Germinal center (tissue), 1 donor: Measurements from ENCODE around the gene NR2E3.

Experiments
- DNase-seq: peaks from one replicate; pipeline ENCODE4 v3.0.0; 2012; ENCODE audit warnings: mixed read lengths, low spot score

Gene NR2E3

DNA sequence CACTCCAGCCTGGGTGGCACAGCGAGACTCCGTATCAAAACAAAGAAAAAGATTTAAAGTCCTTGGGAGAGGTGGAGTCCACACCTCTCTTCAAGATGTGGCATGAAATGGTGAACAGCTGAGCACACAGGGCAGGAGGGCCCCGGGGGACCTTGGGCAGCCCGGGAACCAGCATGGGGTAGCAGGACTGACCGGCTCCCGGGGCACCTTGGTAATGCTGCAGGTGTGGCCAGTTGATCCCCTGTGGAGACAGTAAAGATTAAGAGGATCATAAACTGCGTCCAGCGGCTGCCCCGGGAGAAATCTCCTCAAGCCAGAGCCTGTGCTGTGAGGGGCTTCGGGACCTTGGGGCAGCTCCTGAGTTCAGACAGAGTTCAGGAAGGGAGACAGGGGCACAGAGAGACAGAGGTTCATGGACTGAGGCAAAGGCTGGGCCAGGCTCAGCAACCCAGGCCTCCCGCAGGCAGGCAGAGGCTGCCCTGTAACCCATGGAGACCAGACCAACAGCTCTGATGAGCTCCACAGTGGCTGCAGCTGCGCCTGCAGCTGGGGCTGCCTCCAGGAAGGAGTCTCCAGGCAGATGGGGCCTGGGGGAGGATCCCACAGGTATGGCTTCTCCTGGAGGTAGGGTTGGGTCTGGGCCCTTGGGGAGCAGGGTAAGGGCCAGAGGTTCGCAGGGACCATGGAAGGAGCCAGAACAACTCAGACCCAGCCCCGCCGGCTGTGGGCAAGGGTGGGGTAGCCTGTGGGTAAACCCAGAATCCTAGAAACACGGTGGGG is at the start of gene NR2E3:
NR2E3 (plus strand) TSS at position 299 of the 780 bp plus-strand sequence; CDS start at position 489, 190 bp downstream.
- no peak for DNase-seq

DNA sequence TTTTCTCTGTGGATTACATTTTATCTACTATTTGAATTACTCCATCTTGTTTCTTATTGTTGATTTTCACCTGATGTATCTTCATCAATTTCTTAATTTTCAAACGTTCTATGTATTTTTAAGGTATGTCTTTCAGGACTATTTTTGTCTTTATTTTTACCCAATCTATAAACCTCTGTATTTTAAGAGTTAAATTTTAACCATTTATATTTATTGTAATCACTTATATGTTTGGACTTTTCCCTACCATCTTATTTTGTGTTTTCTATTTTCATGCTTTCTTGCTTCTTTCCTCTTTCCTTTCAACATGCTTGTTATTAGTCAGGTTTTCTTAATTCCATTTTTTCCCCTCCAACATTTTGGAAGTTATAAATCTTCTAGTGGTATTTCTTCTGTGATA is 49.5 kb upstream of the NR2E3 start:
- DNase-seq: no peak

DNA sequence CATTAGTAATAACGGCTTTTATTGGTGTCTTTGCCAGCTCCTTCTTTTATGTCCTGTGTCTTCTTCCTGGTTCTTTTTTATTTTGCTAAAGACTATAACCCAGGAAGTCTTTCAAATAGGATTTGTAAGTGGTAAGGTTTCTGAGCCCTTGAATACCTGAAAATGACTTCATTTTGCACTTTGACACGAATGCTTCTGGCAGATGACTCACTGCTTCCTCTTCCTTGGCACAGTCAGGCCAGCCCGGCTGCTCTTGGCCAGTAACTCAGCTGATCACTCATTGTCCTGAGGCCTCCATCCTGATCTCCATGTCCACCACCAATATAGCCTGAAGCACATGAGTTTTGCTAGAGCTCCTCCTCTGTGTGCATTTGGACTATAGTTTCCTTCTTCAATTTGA is 48.7 kb upstream of the NR2E3 start:
- DNase-seq: no peak

DNA sequence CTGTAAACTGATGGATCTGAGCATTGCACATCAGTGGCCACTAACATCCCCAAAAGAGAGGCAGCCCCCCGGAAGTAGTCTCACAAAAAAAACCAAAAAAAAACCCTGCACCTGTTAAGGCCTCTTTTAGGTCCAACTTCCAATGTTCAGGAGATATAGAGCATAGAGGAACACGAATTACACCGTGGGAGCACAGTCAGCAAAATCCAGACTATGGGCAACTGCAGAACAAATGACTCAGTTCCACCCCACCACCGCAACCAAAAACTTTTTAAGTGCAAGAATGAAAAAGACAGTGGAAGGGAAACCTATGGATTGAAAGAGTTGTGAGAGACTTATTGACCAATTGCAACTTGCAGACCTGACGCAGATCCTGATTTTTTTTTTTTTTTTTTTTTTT is 42.2 kb upstream of the NR2E3 start:
- DNase-seq: no peak

DNA sequence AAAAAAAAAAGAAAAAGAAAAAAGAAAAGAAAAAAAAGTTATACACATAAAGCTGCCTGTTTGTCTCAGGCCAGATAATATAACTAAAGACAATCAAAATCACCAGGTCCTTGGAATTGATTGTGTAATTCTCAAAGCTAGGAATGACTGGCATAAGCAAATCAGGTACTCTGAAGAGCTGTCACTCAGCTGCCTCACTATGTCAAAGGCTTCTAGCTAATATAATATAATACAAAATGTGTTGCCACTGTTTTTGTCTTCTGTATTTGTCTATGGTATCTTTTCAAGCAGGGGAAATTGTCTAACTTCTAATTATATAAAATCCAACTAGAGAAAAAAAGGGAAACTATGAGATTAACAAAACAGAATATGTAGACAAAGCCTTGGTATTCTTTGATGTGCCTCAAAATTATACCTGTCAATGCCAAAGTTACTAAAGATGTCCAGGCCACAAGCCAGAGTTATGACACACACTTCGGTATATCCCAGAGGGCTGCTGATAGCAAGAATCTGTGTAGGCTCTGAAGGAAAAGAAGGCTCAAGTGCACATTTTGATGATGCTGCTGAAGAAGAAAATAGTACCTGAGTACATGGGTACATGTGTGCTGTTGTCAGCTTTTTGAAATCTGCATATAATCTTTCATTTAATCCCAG is 37.0 kb upstream of the NR2E3 start:
- no peak for DNase-seq

DNA sequence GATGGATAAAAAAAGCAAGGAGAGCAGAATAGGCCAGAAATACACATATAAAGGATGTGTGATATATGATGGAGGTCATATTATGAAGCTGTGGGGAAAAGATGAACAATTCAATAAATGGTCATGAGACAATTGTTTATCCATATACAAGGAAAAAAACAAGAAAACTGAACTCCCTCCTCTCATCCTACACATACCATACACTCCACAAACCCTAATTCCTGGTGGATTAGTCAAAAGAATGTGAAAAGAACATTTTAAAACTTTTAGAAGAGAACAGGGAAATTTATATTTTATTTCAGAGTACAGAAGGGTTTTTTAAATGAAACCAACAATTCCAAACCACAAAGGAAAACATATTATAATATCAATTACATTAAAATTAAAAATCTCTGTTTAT is 34.5 kb upstream of the NR2E3 start:
- no peak for DNase-seq

DNA sequence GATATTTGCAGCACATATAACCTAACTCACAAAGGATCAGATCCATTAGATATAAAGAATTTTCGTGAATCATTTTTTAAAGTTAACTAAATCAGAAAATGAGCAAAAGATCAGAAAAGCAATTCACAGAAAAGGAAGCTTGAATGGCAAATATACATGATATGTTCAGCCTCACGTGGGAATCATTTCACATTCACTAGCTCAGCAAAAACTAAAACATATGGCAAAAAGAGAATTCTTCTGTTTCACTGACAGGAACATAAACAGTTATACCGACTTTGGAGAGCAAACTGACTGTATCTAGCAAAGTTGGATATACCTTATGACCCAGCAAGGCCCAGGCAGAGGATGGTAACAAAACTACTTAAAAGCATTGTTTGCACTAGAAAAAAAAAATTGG is 34.0 kb upstream of the NR2E3 start:
- DNase-seq: no peak

DNA sequence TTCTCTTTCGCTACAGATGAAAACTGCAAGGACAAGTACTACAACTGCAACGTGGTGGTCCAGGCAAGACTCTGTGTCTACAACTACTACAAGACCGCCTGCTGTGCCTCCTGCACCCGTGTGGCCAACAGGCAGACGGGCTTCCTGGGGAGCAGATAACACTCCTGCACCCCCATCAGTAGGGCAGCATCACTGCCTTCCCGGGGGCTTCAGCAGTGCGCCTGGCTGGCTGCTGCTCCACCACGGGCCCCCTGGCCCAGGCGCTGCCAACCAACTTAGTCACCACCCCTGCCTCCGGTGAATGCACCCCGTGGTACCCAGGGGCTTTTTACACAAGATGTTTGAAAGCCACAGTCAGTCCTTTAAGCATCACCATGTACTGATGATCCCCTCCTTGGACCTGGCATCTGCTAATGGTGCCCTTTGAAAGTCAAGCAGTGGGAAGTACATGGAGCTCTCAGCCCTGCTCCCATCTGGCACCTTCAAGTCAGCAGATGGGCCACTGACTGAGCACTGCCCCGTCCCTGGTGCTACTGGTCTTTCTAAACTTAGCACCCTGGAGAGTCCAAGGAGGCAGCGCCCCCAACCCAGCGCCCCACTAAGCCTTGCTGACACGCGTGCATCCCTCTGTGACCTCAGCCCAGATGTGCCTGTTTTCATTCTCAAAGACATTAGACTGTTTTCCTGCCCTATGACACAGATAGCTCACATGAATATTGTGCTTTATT is 33.0 kb upstream of the NR2E3 start:
- DNase-seq: no peak

DNA sequence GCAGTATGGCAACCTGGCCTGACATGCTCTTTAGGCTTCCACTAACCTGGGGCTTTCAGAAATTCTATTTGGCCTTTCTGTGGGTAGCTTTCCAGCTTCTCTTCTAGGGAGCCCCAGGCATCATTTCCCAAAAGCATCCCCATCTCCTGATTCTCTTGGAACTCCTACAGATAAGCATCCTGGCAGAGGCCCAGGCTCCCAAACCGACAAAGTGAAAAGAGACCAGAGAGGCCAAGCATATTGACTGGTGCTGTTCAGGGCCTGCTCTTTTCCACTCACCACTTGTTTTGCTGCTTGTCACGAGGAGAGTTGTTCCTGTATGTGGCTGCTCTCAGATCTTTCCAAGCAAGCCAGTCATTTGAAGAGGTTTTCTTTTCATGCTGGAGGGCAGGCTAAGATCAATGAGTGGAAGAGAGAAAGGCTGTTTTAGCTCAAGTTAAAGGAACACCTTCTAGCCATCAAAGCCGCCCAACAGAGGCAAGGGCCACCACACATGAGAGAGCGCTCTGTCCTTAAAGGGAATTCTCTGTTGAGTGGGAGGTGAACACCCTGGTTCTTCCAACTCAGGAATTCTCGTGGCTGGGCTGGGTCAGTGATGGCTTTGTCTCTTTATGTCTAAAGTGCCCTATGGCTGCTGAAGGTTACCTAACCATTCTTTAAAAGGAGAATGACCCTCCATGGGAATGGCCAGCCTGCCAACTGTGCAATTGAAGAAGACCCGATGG is 31.1 kb upstream of the NR2E3 start:
- no peak for DNase-seq

DNA sequence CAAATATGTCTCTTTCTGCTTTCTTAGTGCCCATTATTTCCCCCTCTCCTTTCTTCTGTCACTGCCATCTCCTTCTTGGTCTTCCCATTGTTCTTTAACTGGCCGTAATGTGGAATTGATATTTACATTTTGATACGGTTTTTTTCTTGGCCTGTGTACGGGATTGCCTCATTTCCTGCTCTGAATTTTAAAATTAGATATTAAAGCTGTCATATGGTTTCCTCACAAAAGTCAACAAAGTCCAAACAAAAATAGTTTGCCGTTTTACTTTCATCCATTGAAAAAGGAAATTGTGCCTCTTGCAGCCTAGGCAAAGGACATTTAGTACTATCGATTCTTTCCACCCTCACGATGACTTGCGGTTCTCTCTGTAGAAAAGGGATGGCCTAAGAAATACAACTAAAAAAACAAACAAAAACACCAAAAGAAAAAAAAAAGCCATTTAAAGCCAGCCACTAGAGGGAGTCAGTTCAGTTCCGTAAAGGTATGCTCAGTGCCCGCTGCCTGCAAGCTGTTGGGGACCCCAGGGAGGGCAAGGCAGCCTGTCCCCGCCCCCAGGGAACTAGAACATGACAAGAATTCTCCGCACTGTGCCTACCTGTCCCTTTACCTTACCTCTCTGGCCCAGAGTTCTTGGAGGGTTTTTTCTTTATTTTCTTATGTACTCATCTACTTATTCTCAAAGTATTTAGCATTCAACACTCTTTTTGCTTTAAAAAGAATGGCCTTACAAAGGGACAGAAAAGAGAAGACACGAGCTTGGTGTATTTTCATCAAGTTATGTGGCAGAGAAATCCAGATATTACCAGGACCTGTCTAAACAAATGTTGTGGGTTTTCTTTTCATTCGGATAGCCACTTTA is 30.0 kb upstream of the NR2E3 start:
- DNase-seq: peak; percentile 76

DNA sequence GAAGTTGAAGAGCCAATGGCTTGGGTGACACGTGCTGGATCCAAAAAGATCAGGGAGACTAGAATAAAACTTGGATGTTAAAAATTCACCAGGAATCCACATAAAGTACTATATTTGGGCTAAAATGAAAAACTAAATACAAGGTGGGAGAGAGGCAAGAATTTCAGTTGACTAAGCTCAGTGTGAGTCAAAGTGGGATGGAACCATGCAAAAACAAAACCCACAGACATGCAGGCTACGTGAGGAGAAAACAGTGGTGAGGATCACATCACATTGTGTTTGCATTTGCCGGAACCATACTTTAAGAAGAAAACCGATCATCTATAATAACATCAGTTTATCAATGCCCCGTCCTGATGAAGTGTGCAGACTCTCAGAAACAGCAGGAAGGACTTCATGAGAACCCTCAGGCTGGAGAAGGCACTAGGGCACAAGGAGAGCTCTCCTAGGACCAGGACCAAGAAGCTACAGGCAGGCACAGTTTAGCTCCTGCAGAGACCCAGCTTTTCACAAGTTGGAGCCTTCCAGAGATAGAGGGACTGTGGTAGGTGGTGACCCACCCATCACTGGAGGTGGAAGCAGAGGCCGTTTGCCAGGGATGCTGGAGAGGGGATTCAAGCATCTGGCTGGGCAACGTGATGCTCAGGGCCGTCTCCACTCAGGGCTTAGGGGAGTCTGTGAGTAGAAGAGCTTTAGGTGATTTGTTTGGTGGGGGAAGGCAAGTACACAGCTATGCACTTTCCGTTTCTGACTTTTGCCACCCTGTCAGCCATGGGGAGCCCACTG is 29.0 kb upstream of the NR2E3 start:
- no peak for DNase-seq

DNA sequence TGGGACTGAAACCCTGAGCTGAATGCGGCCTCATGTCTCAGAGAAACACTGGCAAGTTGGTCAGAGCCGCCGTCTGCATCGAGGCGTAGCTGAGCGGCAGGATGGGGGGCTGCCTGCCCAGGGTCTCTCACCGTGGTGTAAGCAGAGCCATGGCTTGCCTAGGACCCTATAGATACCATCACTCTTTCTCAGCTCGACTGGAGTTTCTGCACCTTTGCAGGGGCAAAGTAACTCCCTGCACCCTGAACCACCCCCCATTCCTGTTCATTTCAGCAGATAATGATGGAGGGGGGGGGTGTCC is 28.4 kb upstream of the NR2E3 start:
- DNase-seq: no peak

DNA sequence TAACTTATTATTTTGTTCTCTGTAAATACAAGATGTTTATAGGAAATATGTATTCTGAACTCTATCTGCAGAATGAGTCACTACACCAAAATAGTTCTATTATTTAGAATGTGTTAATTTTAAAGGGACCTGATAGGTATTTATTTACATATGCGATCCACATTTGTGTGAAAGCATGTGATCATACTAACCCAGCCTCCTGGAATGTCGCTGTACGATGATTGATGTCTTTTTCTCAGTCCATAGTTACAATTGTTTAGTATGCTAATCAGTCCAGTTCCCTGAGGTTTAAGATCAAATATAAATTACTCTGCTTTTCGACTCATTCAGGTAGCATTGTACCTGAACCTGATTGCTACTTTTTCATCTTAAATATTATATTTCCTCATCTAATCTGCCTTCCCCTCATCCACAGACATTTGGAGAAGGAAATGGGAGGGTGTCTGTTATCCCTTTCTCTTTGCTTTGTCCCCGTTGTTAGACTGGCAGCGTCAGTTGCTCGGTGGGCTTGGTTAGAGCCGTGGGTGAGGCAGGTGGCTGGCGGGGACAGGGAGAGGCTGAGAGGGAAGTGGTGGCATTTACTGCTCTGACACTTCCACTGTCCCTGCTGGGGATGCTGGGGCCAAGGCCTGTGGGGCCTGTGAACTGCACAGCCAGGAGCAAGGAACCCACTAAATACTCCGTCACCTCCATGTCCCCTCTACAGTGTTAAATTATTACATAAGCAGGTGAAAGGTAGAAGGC is 27.8 kb upstream of the NR2E3 start:
- DNase-seq: no peak

DNA sequence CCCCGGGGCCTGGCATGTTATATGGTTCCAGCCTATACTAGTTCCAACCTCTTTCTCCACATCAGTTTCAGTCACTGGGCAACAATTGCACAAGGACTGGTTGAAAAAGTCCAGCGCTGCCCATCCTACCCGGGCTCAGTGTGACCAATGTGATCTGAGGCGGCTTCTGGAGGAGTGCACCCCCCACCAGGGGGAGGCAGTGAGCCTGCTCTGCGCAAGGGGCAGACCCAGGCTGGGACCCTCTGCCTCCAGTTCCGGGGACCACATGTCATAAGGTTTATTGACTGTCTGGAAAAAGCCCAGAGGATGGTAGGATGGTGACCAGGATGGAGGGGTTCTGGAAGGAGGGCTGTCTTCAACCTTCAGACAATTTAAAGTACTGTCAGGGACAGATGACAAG is 25.6 kb upstream of the NR2E3 start:
- no peak for DNase-seq

DNA sequence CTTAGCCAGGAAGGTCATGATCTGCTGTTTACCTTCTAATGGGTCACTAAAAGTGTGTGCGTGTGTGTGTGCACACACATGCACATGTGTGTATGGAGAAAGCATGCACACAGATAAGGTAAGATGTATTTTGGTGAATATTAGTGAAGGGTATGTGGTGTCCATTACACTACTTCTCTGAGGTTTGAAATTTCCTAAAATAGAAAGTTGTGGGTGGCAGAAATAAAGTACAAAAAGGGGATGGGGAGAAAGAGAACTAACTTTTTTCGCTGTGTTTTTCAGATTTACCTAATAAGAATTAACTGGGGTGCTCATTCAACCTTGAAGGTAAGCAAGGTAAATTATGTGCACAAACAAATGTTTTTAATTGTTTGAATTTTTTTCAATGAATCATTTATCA is 24.4 kb upstream of the NR2E3 start:
- DNase-seq: no peak

DNA sequence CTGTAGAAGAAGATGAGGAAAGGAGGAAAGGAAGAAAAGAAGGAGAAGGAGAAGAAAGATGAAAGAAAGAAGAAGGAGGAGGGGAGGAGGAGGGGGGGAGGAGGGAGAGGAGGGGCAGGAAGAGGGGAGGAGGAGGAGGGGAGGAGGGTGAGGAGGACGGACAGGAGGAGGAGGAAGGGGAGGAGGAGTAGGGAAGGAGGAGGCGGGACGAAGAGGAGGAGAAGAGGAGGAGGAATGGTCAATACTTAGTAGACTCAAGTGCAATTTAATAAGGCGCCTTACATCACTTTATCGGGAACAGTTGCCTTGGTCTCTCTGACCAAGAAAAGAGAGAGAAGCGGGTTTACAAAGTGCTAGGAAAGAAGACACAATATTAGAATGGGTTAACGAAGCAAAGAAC is 23.7 kb upstream of the NR2E3 start:
- DNase-seq: no peak

DNA sequence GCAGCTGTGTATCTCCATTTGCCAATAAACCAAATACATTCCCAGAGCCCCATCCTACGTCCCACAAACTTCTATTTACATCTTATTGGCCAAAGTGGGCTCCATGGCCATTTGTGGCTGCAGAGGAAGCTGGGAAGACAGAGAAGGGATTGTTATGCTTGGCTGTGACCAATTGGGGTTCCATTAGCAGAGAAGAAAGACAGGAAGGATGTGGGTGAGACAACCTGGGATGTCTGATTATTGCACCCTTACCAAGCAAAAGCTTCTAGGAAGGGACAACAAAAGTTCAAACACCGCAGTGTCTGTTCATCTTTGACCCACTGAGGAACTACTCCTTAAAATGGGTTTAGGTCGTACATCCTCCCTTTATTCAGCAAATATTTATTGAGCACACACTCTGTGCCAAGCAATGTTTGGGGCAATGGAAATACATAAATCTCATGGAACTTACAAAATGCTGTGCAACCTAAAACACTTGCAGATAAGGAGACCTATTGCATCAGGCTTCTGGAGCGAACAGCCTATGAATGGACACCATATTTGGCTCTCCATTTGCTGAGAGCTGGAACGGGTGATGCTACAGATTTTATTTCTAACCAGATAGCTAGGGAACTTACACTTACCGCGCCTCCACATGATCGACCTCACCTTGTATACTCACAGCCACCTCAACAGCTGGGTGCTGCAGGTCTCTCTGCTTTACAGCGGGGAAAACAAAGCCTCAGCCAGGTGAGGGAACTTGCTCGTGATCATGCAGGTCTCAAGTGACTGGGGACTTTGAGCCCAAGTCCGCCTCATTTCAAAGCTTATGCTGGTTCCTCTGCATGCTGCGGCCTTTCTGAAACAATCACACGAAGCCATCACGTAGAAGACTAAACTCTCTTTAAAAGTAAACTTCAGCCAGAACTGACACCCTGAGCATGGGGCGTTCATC is 21.4 kb upstream of the NR2E3 start:
- DNase-seq: no peak

DNA sequence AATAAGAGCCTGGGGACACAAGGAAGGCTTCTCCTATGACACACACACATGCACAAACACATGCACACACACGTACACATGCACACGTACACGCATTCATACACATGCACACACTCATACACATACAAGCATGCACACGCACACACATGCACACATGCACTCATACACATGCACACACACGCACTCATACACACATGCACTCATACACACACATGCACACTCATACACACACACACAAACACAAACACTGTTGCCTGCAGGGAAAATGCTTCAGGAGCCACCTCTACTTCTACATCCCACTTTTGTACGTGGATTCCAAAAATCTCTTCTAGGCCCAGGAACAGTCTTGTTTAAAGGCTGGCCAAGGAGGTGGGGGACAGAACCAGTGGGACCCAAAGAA is 20.7 kb upstream of the NR2E3 start:
- DNase-seq: no peak

DNA sequence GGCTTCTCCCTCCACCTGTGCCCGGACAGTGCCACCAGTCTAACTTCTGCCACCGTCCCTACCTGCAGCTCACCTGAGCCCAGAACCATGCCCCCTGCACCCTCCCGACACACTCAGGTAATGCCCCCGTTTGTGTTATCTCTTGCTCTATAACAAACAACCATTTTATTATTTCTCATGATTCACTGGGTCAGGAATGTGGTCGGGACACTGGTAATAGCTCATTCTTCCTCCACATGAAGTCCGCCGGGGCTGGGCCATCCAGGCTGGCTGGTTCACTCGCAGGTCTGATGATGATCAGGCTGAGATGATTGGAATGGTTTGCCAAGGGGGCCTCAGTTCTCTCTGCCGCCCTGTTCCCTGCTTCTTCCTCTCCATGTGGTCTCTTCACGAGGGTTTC is 20.3 kb upstream of the NR2E3 start:
- DNase-seq: no peak
